Mammary epithelial cell (primary cell): ENCODE measurements around the gene NPIPB2.

Experiments
- CTCF ChIP-seq, 2 donors: IDR thresholded peaks in 1 of 2; conservative IDR thresholded peaks in 1 of 2; 2 replicates each; pipeline ENCODE4 v1.5.1; 2011 to 2012; ENCODE audit warnings: inconsistent platforms in 2 of 2, low read length in 2 of 2, mild to moderate bottlenecking in 2 of 2, control low read depth in 1 of 2, low read depth in 1 of 2; ENCODE audit not compliant: insufficient read depth in 1 of 2; ENCODE audit errors: extremely low read depth in 1 of 2
- EZH2 ChIP-seq: IDR thresholded peaks from 2 replicates; pipeline ENCODE4 v1.6.1; 2012; ENCODE audit warnings: low read length, inconsistent platforms, borderline replicate concordance

- TF ChIP-seq CTCF (conservative IDR thresholded peaks at IDR 0.05 in 1 of 2, IDR thresholded peaks at IDR 0.05 in 1 of 2; ENCODE audit: extremely low read depth in 1 of 2, insufficient read depth in 1 of 2, low read depth in 1 of 2, low read length in 2 of 2) = no peak
- TF ChIP-seq EZH2 = no peak
Observed at GRCh38 chr16:11946433-11946832, 4.6 kb upstream of the NPIPB2 start.
